ENCODE measurements around the gene CAPN7.
A peak's percentile ranks its signal among the peaks of the same experiment; 100 is the strongest.

The CAPN7 gene

DNA sequence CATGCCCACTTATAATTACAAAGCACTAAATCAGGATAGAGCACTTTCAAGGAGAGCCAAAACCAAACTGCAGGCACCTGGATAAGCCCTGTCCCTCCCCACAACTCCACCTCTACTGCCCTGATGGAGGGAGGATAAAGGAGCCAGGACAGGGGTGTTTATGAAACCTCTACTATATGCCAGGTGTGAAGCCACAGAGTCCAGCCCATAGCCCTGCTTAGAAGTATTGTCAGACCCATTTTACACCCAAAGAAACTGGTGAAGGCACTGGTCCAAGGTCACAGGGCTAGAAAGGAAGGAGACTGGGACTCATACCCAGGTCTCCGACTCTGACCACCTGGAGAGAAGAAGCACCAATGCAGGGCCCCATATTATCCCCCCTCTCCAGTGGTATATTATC lies 77.7 kb downstream of the CAPN7 start:
- TF ChIP-seq, protein P1, sequence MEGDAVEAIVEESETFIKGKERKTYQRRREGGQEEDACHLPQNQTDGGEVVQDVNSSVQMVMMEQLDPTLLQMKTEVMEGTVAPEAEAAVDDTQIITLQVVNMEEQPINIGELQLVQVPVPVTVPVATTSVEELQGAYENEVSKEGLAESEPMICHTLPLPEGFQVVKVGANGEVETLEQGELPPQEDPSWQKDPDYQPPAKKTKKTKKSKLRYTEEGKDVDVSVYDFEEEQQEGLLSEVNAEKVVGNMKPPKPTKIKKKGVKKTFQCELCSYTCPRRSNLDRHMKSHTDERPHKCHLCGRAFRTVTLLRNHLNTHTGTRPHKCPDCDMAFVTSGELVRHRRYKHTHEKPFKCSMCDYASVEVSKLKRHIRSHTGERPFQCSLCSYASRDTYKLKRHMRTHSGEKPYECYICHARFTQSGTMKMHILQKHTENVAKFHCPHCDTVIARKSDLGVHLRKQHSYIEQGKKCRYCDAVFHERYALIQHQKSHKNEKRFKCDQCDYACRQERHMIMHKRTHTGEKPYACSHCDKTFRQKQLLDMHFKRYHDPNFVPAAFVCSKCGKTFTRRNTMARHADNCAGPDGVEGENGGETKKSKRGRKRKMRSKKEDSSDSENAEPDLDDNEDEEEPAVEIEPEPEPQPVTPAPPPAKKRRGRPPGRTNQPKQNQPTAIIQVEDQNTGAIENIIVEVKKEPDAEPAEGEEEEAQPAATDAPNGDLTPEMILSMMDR (IDR thresholded peaks at IDR 0.05; ENCODE audit: low read depth, low read length), result no peak
- no peak for DNase-seq (ENCODE audit: extremely low read depth, low read depth)

DNA sequence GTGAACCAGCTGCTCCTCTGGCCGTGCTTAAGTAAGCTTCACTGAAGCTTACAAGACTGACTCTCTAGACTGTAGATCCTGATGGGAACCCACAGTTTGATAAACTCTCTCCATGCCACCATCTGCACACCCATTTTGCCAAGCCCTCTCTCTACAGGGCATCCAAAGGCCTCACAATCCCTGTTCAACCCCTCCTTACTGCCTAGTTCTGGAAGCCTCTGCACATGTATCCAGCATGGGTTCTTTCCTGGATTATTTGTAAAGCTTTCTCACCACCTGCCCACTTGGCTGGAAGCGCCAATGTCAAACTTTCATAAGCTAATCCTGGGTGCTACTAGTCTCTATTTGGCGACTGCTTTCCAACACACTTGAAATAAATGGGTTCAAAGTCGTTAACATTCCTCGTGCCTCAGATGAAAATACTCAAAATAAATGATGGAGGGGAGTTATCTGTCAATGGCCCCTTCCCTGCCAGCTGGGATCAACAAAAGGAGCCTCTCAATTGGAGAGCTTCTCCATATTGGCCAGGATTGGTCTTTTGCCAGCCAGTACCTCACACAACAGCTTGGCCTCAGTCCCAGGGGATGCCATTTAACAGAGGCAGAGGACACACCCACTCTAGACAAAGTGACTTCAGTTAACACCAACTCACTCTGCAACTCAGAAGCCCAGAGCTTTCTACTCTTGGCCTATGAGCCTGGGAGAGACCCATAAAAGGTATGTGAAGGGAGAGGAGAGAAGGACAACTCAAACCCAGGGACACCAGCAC lies 78.3 kb downstream of the CAPN7 start:
- TF ChIP-seq, protein P1 (IDR thresholded peaks at IDR 0.05; ENCODE audit: low read depth, low read length), result no peak
- DNase-seq (ENCODE audit: extremely low read depth, low read depth), result no peak

DNA sequence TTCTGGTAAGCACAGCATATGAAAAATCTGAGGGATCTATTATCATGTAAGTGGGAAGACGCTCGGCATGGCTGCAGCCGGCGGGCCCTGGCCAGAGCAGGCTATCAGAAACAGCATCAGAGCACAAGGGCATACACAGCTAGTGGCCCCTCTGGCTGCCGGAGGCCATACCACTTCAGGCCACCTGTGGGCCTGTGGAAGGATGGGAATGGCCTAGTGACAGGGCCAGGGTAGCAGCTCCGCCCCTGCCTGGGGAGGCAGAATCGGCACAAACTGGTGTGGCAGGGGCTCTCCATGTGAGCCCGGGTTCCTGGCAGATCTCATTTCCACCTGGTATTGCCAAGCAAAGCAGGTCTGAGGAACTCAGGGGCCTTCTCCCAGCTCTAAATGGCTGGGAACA lies 80.0 kb downstream of the CAPN7 start:
- TF ChIP-seq, protein P1 (IDR thresholded peaks at IDR 0.05; ENCODE audit: low read depth, low read length), result no peak
- DNase-seq (ENCODE audit: extremely low read depth, low read depth), result no peak

GRCh38 chr3:15287565-15288330 lies 81.7 kb downstream of the CAPN7 start:
- TF ChIP-seq, protein P1 (IDR thresholded peaks at IDR 0.05; ENCODE audit: low read depth, low read length), result no peak
- DNase-seq (ENCODE audit: extremely low read depth, low read depth), result peak; percentile 85

DNA sequence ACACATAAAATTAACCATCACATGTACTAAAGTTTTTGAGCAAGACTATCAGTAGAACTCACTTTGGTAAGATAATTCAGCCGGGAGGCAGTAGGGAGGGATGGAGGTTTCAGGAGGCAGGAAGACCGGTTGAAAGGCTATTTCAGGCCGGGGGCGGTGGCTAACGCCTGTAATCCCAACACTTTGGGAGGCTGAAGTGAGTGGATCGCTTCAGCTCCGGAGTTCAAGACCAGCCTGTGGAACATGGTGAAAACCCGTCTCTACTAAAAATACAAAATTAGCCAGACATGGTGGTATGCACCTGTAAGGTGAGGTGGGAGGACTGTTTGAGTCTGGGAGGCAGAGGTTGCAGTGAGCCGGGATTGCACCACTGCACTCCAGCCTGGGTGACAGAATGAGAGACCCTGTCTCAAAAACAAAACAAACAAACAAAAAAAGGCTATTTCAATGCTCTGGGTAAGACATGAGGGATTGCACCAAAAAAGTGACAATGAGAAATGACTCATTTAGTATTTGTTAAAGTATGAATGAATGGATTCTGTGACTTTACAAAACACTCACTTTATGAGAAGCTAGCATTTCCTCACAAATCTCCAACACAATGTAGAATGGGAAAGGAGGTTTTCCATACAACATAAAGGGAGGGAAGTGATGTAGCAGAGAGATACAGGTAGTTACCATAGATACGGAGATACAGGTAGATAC lies 82.4 kb downstream of the CAPN7 start:
- DNase-seq (ENCODE audit: extremely low read depth, low read depth), result no peak

DNA sequence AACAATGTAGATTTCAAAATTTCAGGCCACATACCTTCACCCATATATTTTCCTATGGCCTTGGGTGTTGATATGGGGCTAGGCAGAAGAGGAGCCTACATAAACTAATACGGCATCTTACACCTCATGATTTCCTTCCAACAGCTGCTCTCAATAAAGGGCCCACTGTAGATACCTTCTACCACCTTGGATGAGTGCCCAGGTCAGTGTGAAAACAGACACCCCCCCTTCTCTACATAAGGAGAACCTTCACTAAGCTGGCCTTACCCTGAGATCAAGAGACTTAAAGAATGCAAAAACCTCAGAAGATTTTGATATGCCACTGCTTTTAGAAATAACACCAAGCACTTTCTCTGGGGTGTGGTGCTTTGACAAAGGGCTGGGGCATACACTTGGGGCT lies 83.6 kb downstream of the CAPN7 start:
- TF ChIP-seq, protein P1 (IDR thresholded peaks at IDR 0.05; ENCODE audit: low read depth, low read length), result no peak
- DNase-seq (ENCODE audit: extremely low read depth, low read depth), result no peak

More for the DNA sequence above, 82.4 kb downstream of the CAPN7 start:
- TF ChIP-seq, protein P1 (IDR thresholded peaks at IDR 0.05; ENCODE audit: low read depth, low read length), result no peak
